Measurements from ENCODE around the gene ATP1B4. TPM values are rescaled to one million over a fixed set of nuclear protein-coding genes. Genes with fewer than 3 reads are reported as not detected.

Gene ATP1B4
- total RNA-seq, 4 donors from 2014 or later: 0.11 TPM; not detected in 3

- 84 to 86% methylated on average over 6 to 7 of the region's 7 CpGs for WGBS, 2 donors
- TF ChIP-seq CTCF (IDR thresholded peaks at IDR 0.05): no peak
- no peak for TF ChIP-seq POLR2A (IDR thresholded peaks at IDR 0.05)
Observed at GRCh38 chrX:120358737-120359456, 3.0 kb upstream of the ATP1B4 start.

GRCh38 chrX:120365320-120365719 lies 3.4 kb downstream of the ATP1B4 start:
- DNase-seq: peak; percentile 56 to 61
- no peak overlapping the region for H3K4me3 ChIP-seq (replicated peaks in 1 of 3)
- no peaks in the 10 kb centered on the region for H3K9me3 ChIP-seq
- WGBS, 2 donors: 18 to 19% methylated on average over 2 of the region's 2 CpGs
- no peak overlapping the region for H3K27ac ChIP-seq
- no peaks in the 10 kb centered on the region for H3K36me3 ChIP-seq
- TF ChIP-seq CTCF (IDR thresholded peaks at IDR 0.05): peak in 5 of 6 experiments; percentile 2 to 44 (median 33)
- no peak for TF ChIP-seq POLR2A (IDR thresholded peaks at IDR 0.05)
- no peaks in the 10 kb centered on the region for H3K4me1 ChIP-seq
- H3K27me3 ChIP-seq: no peaks in the 10 kb centered on the region
- intact Hi-C loops (cut with DNase I): no loop called here

More at GRCh38 chrX:120358737-120359456, 3.0 kb upstream of the ATP1B4 start:
- intact Hi-C loops (cut with DNase I): no loop called here
- Histone ChIP-seq H3K36me3 (no peaks in the 10 kb centered on the region), H3K9me3 (no peaks in the 10 kb centered on the region), H3K4me1 (no peaks in the 10 kb centered on the region), H3K27ac (no peak overlapping the region), H3K4me3 (replicated peaks in 1 of 3) (no peak overlapping the region), H3K27me3 (no peaks in the 10 kb centered on the region)
- no peak for DNase-seq

GRCh38 chrX:120365968-120366367 lies 4.1 kb downstream of the ATP1B4 start:
- no peaks in the 10 kb centered on the region for H3K36me3 ChIP-seq
- no peaks in the 10 kb centered on the region for H3K27me3 ChIP-seq
- no peak for DNase-seq
- 43 to 44% methylated on average over 1 of the region's 1 CpG for WGBS, 2 donors
- H3K9me3 ChIP-seq: no peaks in the 10 kb centered on the region
- no peak overlapping the region for H3K27ac ChIP-seq
- no peaks in the 10 kb centered on the region for H3K4me1 ChIP-seq
- TF ChIP-seq POLR2A (IDR thresholded peaks at IDR 0.05): no peak
- TF ChIP-seq CTCF (IDR thresholded peaks at IDR 0.05): no peak
- H3K4me3 ChIP-seq (replicated peaks in 1 of 3): no peak overlapping the region
- intact Hi-C loops (cut with DNase I): no loop called here

GRCh38 chrX:120366794-120367193 lies 4.9 kb downstream of the ATP1B4 start:
- H3K27ac ChIP-seq: no peak overlapping the region
- no peaks in the 10 kb centered on the region for H3K27me3 ChIP-seq
- 84 to 86% methylated on average over 3 of the region's 3 CpGs for WGBS, 2 donors
- no peak for DNase-seq
- no peak overlapping the region for H3K4me3 ChIP-seq (replicated peaks in 1 of 3)
- no peak for TF ChIP-seq CTCF (IDR thresholded peaks at IDR 0.05)
- TF ChIP-seq POLR2A (IDR thresholded peaks at IDR 0.05): no peak
- H3K9me3 ChIP-seq: no peaks in the 10 kb centered on the region
- H3K4me1 ChIP-seq: no peaks in the 10 kb centered on the region
- intact Hi-C loops (cut with DNase I): no loop called here
- H3K36me3 ChIP-seq: no peaks in the 10 kb centered on the region

GRCh38 chrX:120367402-120368109 lies 5.7 kb downstream of the ATP1B4 start:
- intact Hi-C loops (cut with DNase I): no loop called here
- H3K36me3 ChIP-seq: no peaks in the 10 kb centered on the region
- H3K27ac ChIP-seq: no peak overlapping the region
- no peak for DNase-seq
- H3K9me3 ChIP-seq: no peaks in the 10 kb centered on the region
- no peaks in the 10 kb centered on the region for H3K27me3 ChIP-seq
- TF ChIP-seq CTCF (IDR thresholded peaks at IDR 0.05) (no peak), POLR2A (IDR thresholded peaks at IDR 0.05) (no peak)
- no peaks in the 10 kb centered on the region for H3K4me1 ChIP-seq
- WGBS, 2 donors: 69 to 81% methylated on average over 3 of the region's 3 CpGs
- H3K4me3 ChIP-seq (replicated peaks in 1 of 3): no peak overlapping the region
